Stimulated activated CD8-positive, alpha-beta memory T cell treated with anti-CD3 and anti-CD28 coated beads, Interleukin-15, amount 100 ng/mL, for 4 hours (primary cell): ENCODE measurements around the gene CD300LF.

Experiments
- DNase-seq, 2 donors: peaks; one replicate each; pipeline ENCODE4 v3.0.0-alpha.2; 2020; ENCODE audit warnings: low read depth in 2 of 2

Gene CD300LF

GRCh38 chr17:74729866-74730265 lies 17.1 kb upstream of the CD300LF start:
- DNase-seq = no peak

- DNase-seq = no peak
Measured at GRCh38 chr17:74729368-74729767, 16.6 kb upstream of the CD300LF start.

GRCh38 chr17:74728702-74729075 lies 16.0 kb upstream of the CD300LF start:
- DNase-seq = no peak

- DNase-seq = no peak
Measured at GRCh38 chr17:74728033-74728701, 15.4 kb upstream of the CD300LF start.

- DNase-seq = no peak
Measured at GRCh38 chr17:74725111-74725510, 12.4 kb upstream of the CD300LF start.

- no peak for DNase-seq
Measured at GRCh38 chr17:74723891-74724290, 11.2 kb upstream of the CD300LF start.

- no peak for DNase-seq
Measured at GRCh38 chr17:74722782-74723181, 10.1 kb upstream of the CD300LF start.

- DNase-seq = no peak
Measured at GRCh38 chr17:74720506-74720905, 7.8 kb upstream of the CD300LF start.

- no peak for DNase-seq
Measured at GRCh38 chr17:74715144-74715543, 2.4 kb upstream of the CD300LF start.

GRCh38 chr17:74713171-74713755 lies 540 bp upstream of the CD300LF start:
- DNase-seq = no peak

GRCh38 chr17:74712301-74712700 lies 422 bp downstream of the CD300LF start:
- DNase-seq = no peak

GRCh38 chr17:74711058-74711824 lies 1.5 kb downstream of the CD300LF start:
- DNase-seq = no peak

- no peak for DNase-seq
Measured at GRCh38 chr17:74704544-74704943, 8.2 kb downstream of the CD300LF start.

- no peak for DNase-seq
Measured at GRCh38 chr17:74703311-74703710, 9.4 kb downstream of the CD300LF start.

GRCh38 chr17:74702116-74702871 lies 10.4 kb downstream of the CD300LF start:
- no peak for DNase-seq

- no peak for DNase-seq
Measured at GRCh38 chr17:74699236-74699635, 13.5 kb downstream of the CD300LF start.

GRCh38 chr17:74698069-74698468 lies 14.7 kb downstream of the CD300LF start:
- DNase-seq = no peak

- no peak for DNase-seq
Measured at GRCh38 chr17:74697515-74697914, 15.2 kb downstream of the CD300LF start.

- DNase-seq = no peak
Measured at GRCh38 chr17:74695629-74696028, 17.1 kb downstream of the CD300LF start.

- no peak for DNase-seq
Measured at GRCh38 chr17:74694081-74694480, 18.6 kb downstream of the CD300LF start.

- no peak for DNase-seq
Measured at GRCh38 chr17:74691151-74691550, 21.6 kb downstream of the CD300LF start.

- no peak for DNase-seq
Measured at GRCh38 chr17:74690409-74690825, 22.3 kb downstream of the CD300LF start.
